ENCODE results near the gene CHST5. TPM values are rescaled to one million over a fixed set of nuclear protein-coding genes. Genes with fewer than 3 reads are reported as not detected.

CHST5 gene
- total RNA-seq, 1 donor from 2014 or later = 0.64 TPM

DNA sequence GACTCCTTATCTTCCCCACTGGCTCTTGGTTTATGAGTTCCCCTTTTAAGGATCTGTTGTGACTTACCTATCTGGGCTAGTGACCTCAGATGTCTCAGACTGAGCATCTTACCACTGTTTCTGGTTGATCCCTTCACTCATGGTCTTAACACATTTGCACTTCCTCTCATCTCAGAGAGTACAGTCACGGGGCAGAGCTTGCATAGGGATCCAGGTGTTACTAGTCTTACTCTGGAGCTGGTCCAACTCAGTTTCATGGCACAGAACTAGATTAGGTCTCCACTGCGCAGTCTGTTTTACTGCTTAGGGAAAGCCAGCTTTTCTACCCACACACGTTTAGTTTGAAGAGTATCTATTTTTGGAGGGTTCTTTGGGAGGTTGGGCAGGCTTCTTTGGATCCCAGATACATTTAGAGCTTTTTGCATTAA is 40.5 kb upstream of the CHST5 start:
- H3K27ac Mint-ChIP-seq (ENCODE audit: unreplicated experiment) = no peak overlapping the region
- no peak overlapping the region for H3K4me3 Mint-ChIP-seq (ENCODE audit: unreplicated experiment)
- no peak for DNase-seq
- H3K4me1 Mint-ChIP-seq (ENCODE audit: low read depth, unreplicated experiment) = no peaks in the 10 kb centered on the region
- H3K27me3 Mint-ChIP-seq (ENCODE audit: unreplicated experiment) = no peaks in the 10 kb centered on the region
- H3K36me3 Mint-ChIP-seq (ENCODE audit: unreplicated experiment) = peaks cover 3% of the 10 kb centered on the region
- H3K9me3 Mint-ChIP-seq (ENCODE audit: unreplicated experiment) = peaks cover 7% of the 10 kb centered on the region
- no peak for TF ChIP-seq CTCF (IDR thresholded peaks at IDR 0.05; ENCODE audit: partially characterized antibody, unreplicated experiment)

DNA sequence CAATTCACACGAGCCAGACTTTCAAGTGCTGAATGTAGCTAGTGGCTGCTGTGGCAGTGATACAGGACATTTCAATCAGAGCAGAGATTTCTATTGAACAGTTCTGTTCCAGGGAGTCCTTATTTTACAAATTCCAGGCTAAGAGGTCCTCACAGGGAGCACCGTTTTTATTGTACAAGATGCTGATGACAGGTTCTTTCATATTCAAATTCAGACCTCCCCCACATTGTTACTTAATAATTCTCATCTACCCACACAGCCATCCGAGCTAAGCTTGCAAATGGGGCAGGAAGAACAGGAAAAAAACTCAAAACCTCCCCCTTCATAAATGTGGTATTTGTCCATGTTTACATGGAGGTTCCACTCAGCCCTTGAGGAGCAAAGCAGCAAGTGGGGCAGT is 40.0 kb upstream of the CHST5 start:
- Mint-ChIP-seq H3K36me3 (ENCODE audit: unreplicated experiment) (peaks cover 3% of the 10 kb centered on the region), H3K4me1 (ENCODE audit: low read depth, unreplicated experiment) (no peaks in the 10 kb centered on the region), H3K27me3 (ENCODE audit: unreplicated experiment) (no peaks in the 10 kb centered on the region), H3K9me3 (ENCODE audit: unreplicated experiment) (peaks cover 7% of the 10 kb centered on the region), H3K27ac (ENCODE audit: unreplicated experiment) (no peak overlapping the region), H3K4me3 (ENCODE audit: unreplicated experiment) (no peak overlapping the region)
- TF ChIP-seq CTCF (IDR thresholded peaks at IDR 0.05; ENCODE audit: partially characterized antibody, unreplicated experiment) = no peak
- DNase-seq = no peak

DNA sequence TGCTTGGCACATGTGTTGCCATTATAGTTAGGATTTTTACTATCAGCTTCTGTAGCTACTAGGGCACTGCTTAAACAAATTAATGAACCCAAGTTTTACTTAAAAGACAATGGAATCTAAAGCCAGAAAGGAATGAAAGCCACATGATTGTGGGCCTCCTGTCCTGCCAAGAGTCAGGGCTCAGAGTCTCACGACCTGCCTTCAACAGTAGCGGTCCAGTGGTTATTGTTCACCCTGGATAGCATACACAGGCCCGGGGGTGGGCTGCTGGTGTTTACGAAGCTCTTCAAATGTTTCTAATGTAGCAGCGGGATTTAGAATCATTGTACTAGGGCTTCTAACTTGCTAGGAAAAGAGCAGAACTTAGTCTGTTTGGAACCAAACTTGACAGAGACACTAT is 38.0 kb upstream of the CHST5 start:
- Mint-ChIP-seq H3K27ac (ENCODE audit: unreplicated experiment) (no peak overlapping the region), H3K36me3 (ENCODE audit: unreplicated experiment) (peaks cover 3% of the 10 kb centered on the region), H3K27me3 (ENCODE audit: unreplicated experiment) (no peaks in the 10 kb centered on the region), H3K9me3 (ENCODE audit: unreplicated experiment) (peaks cover 2% of the 10 kb centered on the region), H3K4me3 (ENCODE audit: unreplicated experiment) (no peak overlapping the region), H3K4me1 (ENCODE audit: low read depth, unreplicated experiment) (no peaks in the 10 kb centered on the region)
- no peak for DNase-seq
- TF ChIP-seq CTCF (IDR thresholded peaks at IDR 0.05; ENCODE audit: partially characterized antibody, unreplicated experiment) = no peak

- H3K9me3 Mint-ChIP-seq (ENCODE audit: unreplicated experiment) = peaks cover 2% of the 10 kb centered on the region
- no peak overlapping the region for H3K4me3 Mint-ChIP-seq (ENCODE audit: unreplicated experiment)
- no peak for TF ChIP-seq CTCF (IDR thresholded peaks at IDR 0.05; ENCODE audit: partially characterized antibody, unreplicated experiment)
- no peak for DNase-seq
- H3K27ac Mint-ChIP-seq (ENCODE audit: unreplicated experiment) = no peak overlapping the region
- H3K4me1 Mint-ChIP-seq (ENCODE audit: low read depth, unreplicated experiment) = no peaks in the 10 kb centered on the region
- peaks cover 3% of the 10 kb centered on the region for H3K36me3 Mint-ChIP-seq (ENCODE audit: unreplicated experiment)
- no peaks in the 10 kb centered on the region for H3K27me3 Mint-ChIP-seq (ENCODE audit: unreplicated experiment)
Observed at GRCh38 chr16:75572864-75573542, 37.1 kb upstream of the CHST5 start.

DNA sequence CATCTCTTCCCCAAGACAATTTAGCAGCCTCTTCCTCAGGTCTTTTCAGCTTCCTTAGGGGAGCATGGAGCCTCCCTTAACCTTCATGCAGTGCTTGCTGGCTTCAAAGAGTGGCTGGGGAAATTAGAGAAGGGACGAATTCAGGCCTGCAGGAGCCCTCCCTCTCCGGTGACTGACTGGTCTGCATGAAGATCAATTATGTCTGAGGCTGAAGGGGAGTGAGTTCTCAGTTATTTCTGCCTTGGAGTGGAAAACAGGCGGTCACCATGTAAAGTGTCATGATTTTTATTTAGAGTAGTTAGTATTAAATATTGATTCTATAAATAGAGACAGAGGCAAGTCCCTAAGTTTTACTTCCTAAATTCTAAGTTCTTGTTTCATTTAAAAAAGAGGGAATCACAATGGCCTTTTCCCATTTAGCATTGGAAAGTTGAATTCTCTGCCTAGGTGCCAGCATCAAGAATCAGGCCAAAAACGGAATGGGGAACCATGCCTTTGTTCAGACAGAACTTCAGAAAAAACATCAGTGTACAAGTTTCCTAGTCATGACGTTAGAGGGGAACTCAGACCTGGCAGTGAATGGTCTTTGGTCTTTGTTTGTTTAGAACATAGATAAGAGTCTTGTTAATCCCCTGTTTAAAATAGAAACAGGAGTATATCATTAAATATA is 34.6 kb upstream of the CHST5 start:
- Mint-ChIP-seq H3K4me3 (ENCODE audit: unreplicated experiment) (no peak overlapping the region), H3K36me3 (ENCODE audit: unreplicated experiment) (peaks cover 3% of the 10 kb centered on the region), H3K27me3 (ENCODE audit: unreplicated experiment) (no peaks in the 10 kb centered on the region), H3K9me3 (ENCODE audit: unreplicated experiment) (peaks cover 10% of the 10 kb centered on the region), H3K27ac (ENCODE audit: unreplicated experiment) (no peak overlapping the region), H3K4me1 (ENCODE audit: low read depth, unreplicated experiment) (peaks cover 5% of the 10 kb centered on the region)
- no peak for TF ChIP-seq CTCF (IDR thresholded peaks at IDR 0.05; ENCODE audit: partially characterized antibody, unreplicated experiment)
- no peak for DNase-seq
